Measurements from ENCODE around the gene CNN2.

DNA sequence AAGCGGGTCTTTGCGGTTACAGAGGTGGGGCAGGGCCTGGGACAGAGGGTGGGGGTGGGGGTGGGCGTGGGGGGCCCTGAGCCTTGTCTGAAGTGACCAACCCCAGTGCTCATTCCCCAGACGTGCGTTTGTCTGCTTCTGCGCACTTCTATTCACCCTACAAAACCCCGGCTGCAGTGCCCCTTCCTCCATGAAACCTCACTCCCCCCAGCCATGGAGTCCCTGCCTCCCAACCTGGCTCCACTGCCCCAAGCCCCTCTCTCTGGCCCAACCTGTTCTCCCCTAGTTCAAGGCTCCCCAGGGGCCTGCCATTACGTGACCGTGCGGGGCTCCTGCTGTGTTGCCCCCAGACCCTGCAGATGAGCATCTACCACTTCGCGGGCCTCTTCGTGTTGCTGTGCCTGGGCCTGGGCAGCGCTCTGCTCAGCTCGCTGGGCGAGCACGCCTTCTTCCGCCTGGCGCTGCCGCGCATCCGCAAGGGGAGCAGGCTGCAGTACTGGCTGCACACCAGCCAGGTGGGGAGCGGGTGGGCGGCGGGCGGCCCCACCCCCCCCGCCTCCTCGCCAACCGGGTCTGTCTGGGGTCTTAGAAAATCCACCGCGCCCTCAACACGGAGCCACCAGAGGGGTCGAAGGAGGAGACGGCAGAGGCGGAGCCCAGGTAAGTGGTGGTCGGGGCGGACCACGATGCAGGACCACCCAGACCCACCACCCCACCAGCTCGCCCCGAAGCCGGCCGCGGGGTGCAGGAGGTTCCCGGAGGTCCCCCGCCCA lies 18.0 kb upstream of the CNN2 start:
- TF ChIP-seq PPARD (CRISPR knock-in tag; IDR thresholded peaks at IDR 0.05) (no peak), FOXJ3 (CRISPR knock-in tag; IDR thresholded peaks at IDR 0.05) (no peak), BRCA1 (IDR thresholded peaks at IDR 0.05) (no peak), BRCA1 (CRISPR knock-in tag; IDR thresholded peaks at IDR 0.05) (no peak), ZSCAN29 (IDR thresholded peaks at IDR 0.05) (no peak), EP300 (IDR thresholded peaks at IDR 0.05; ENCODE audit: low read length) (no peak), CHD4 (IDR thresholded peaks at IDR 0.05; ENCODE audit: insufficient read depth, insufficient replicate concordance, low read depth, low read length, poor library complexity, severe bottlenecking) (no peak)
- TF ChIP-seq, protein P1, sequence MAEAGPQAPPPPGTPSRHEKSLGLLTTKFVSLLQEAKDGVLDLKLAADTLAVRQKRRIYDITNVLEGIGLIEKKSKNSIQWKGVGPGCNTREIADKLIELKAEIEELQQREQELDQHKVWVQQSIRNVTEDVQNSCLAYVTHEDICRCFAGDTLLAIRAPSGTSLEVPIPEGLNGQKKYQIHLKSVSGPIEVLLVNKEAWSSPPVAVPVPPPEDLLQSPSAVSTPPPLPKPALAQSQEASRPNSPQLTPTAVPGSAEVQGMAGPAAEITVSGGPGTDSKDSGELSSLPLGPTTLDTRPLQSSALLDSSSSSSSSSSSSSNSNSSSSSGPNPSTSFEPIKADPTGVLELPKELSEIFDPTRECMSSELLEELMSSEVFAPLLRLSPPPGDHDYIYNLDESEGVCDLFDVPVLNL (CRISPR knock-in tag; IDR thresholded peaks at IDR 0.05; ENCODE audit: low read depth): no peak
